Right lobe of liver (tissue), 6 donors: ENCODE data around the gene HECA. TPM values are rescaled to one million over a fixed set of nuclear protein-coding genes. Genes with fewer than 3 reads are reported as not detected.

Experiments used
- ATAC-seq, 4 donors: fragments of 200-7000 bp; cut with Tn5 transposase; one replicate each; pipeline ENCODE4 v1.9.1; 2020; ENCODE audit warnings: mild to moderate bottlenecking in 4 of 4, moderate library complexity in 4 of 4
- DNase-seq, 3 donors: peaks; one replicate each; pipeline ENCODE4 v3.0.0-alpha.2; 2020
- H3K27ac ChIP-seq, 3 donors: fragments of 200-600 bp; one replicate each; pipeline ENCODE4 v1.8.0; 2022
- H3K27me3 ChIP-seq, 2 donors: fragments of 200-600 bp; one replicate each; pipeline ENCODE4 v1.8.0; 2022
- H3K36me3 ChIP-seq, 4 donors: fragments of 200-600 bp; sonication (generic) in 1 of 4; one replicate each; pipeline versions ENCODE4 v1.5.1 to v1.8.0; 2017 to 2022; ENCODE audit warnings: control low read depth in 1 of 4
- H3K4me1 ChIP-seq, 4 donors: fragments of 200-600 bp; sonication (generic) in 1 of 4; one replicate each; pipeline versions ENCODE4 v1.5.1 to v1.8.0; 2017 to 2022; ENCODE audit warnings: control low read depth in 1 of 4
- H3K4me3 ChIP-seq, 3 donors: fragments of 200-600 bp; one replicate each; pipeline ENCODE4 v1.8.0; 2022
- H3K9me3 ChIP-seq, 4 donors: fragments of 200-600 bp; sonication (generic) in 1 of 4; one replicate each; pipeline versions ENCODE4 v1.5.1 to v1.8.0; 2017 to 2022; ENCODE audit warnings: control low read depth in 1 of 4
- POLR2A ChIP-seq: fragments of 450-650 bp; IDR thresholded peaks from one replicate; pipeline ENCODE4 v1.6.1; 2017; ENCODE audit warnings: antibody characterized with exemption, mild to moderate bottlenecking
- WGBS: methylation state at CpG from one replicate; pipeline ENCODE4 v1.1.6; 2018; ENCODE audit warnings: low coverage, low lambda C conversion rate; ENCODE audit not compliant: insufficient coverage; ENCODE audit errors: missing lambda C conversion rate; 5-methylcytosine and 5-hydroxymethylcytosine counted together
- intact Hi-C, 2 donors: fragments of 100-400 bp; cut with DNase I; formaldehyde crosslinking; loops; one replicate each; pipeline versions ENCODE4 v1.11.2 to v1.14.1; 2022
- total RNA-seq, 6 experiments: library from RNA; depleted of rRNA in 2 of 6; stranded (reverse); fragments of >200 nt in 2 of 6; fragmentation: NEBNext Ultra II Directional in 3 of 6; extraction: Animal tissue kit (Norgen Biotek cat#: 25700) in 3 of 6; gene quantifications; one replicate each; pipeline versions ENCODE4 v1.1.0 to v1.2.4, GENCODE V29; 2016 to 2023
- TF ChIP-seq, protein P1 (sequence below), 4 donors: fragments of 200-600 bp in 3 of 4; fragments of 450-650 bp in 1 of 4; IDR thresholded peaks; one replicate each; pipeline versions ENCODE4 v1.5.1 to v1.8.0; 2016 to 2022; ENCODE audit warnings: antibody characterized with exemption in 4 of 4, mild to moderate bottlenecking in 2 of 4
- donor health status: DM: no; HTN: yes; CAD: no.
- donor health status: DM: no; HTN: no; CAD: no.
- donor health status: DM: no; HTN: no; CAD: no.
- donor health status: DM: no; HTN: yes; CAD: no.
- donor health status: DM: no; HTN: yes; CAD: no.

HECA gene
- total RNA-seq, 6 experiments from 2014 or later, result 6.8 to 12.2 (median 11.0) TPM

- H3K4me1 ChIP-seq, result peaks cover 0 to 22% (median 9%) of the 10 kb centered on the region in 4 donors
- H3K27ac ChIP-seq, result no peak overlapping the region
- intact Hi-C loops, result no loop called here
- 82% methylated on average over 4 of the region's 5 CpGs for WGBS
- no peaks in the 10 kb centered on the region for H3K27me3 ChIP-seq
- no peak for ATAC-seq
- H3K36me3 ChIP-seq, result no peaks in the 10 kb centered on the region
- TF ChIP-seq POLR2A, result no peak
- TF ChIP-seq, protein P1, sequence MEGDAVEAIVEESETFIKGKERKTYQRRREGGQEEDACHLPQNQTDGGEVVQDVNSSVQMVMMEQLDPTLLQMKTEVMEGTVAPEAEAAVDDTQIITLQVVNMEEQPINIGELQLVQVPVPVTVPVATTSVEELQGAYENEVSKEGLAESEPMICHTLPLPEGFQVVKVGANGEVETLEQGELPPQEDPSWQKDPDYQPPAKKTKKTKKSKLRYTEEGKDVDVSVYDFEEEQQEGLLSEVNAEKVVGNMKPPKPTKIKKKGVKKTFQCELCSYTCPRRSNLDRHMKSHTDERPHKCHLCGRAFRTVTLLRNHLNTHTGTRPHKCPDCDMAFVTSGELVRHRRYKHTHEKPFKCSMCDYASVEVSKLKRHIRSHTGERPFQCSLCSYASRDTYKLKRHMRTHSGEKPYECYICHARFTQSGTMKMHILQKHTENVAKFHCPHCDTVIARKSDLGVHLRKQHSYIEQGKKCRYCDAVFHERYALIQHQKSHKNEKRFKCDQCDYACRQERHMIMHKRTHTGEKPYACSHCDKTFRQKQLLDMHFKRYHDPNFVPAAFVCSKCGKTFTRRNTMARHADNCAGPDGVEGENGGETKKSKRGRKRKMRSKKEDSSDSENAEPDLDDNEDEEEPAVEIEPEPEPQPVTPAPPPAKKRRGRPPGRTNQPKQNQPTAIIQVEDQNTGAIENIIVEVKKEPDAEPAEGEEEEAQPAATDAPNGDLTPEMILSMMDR (IDR thresholded peaks at IDR 0.05), result no peak
- H3K4me3 ChIP-seq, result no peak overlapping the region
- H3K9me3 ChIP-seq, result no peaks in the 10 kb centered on the region
- DNase-seq, result no peak
These were observed 11.4 kb downstream of the HECA start for GRCh38 chr6:139146317-139146726.

DNA sequence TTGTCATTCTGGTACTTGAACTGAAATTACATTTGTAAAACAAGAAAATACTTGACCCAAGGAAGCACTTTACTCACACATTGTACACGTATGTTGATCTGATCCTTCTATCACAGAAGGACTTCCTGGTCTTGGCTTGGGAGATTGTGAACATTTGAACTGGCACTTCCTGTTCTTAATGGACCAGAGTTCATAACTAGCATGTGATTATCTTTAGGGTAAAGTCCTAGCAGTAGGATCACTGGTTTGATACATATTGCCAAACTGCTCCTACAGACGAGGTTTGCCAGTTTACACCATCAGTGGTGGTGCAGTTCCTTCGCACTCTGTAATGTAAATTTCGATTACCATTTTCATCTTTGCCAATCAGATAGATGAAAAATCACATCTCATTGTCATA is 12.7 kb downstream of the HECA start:
- WGBS, result 55% methylated on average over 4 of the region's 4 CpGs
- Histone ChIP-seq H3K9me3 (no peaks in the 10 kb centered on the region), H3K36me3 (no peaks in the 10 kb centered on the region), H3K4me3 (no peak overlapping the region), H3K27ac (no peak overlapping the region), H3K27me3 (no peaks in the 10 kb centered on the region), H3K4me1 (peaks cover 0 to 22% (median 9%) of the 10 kb centered on the region in 4 donors)
- DNase-seq, result no peak
- TF ChIP-seq, protein P1 (IDR thresholded peaks at IDR 0.05), result no peak
- ATAC-seq, result peak; percentile 84 to 94 (median 87)
- intact Hi-C loops, result no loop called here

DNA sequence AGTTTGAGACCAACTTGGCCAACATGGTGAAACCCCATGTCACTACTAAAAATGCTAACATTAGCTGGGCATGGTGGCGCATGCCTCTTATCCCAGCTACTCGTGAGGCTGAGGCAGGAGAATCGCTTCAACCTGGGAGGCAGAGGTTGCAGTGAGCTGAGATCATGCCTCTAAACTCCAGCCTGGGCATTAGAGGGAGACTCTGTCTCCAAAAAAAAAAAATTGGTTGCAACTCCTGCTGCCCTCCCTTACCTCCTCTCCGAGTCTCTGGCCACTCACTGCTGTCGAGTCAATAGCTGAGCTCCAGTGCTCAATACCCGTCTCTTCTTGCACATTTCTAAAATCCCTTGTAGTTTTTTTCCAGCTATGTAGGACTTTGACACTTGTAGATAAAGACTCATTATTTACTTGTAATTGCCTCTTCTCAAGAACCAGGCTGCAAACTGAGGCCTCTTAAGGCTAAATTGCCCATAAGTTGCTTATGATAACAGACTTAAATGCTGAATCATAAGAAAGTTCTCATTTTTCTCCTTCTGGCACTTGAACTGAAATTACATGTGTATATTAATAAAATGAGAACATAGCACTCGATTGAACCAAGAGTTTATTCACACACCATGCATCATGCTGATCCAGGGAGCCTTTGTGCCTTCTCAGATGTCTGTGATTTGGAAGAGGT is 13.8 kb downstream of the HECA start:
- Histone ChIP-seq H3K27me3 (no peaks in the 10 kb centered on the region), H3K36me3 (no peaks in the 10 kb centered on the region), H3K27ac (no peak overlapping the region), H3K4me3 (no peak overlapping the region), H3K9me3 (no peaks in the 10 kb centered on the region), H3K4me1 (peaks cover 0 to 22% (median 9%) of the 10 kb centered on the region in 4 donors)
- TF ChIP-seq, protein P1 (IDR thresholded peaks at IDR 0.05), result no peak
- no peak for TF ChIP-seq POLR2A
- intact Hi-C loops, result no loop called here
- DNase-seq, result no peak
- WGBS, result 47% methylated on average over 4 of the region's 7 CpGs
- no peak for ATAC-seq

- TF ChIP-seq POLR2A, result no peak
- TF ChIP-seq, protein P1 (IDR thresholded peaks at IDR 0.05), result no peak
- 47% methylated on average over 3 of the region's 5 CpGs for WGBS
- intact Hi-C loops, result no loop called here
- Histone ChIP-seq H3K9me3 (no peaks in the 10 kb centered on the region), H3K27ac (no peak overlapping the region), H3K36me3 (no peaks in the 10 kb centered on the region), H3K4me3 (no peak overlapping the region), H3K4me1 (peaks cover 0 to 22% (median 9%) of the 10 kb centered on the region in 4 donors), H3K27me3 (no peaks in the 10 kb centered on the region)
- DNase-seq (no peak), ATAC-seq (no peak)
These were observed 14.5 kb downstream of the HECA start for GRCh38 chr6:139149383-139149782.
